NCI-H524 (cell line): ENCODE data around the gene E2F1.
"Not testable (repeated sequence)": the region's sequence is repeated elsewhere in the genome, so short reads cannot be mapped to it uniquely, and the experiment has no call there.

Source experiments
- DNase-seq, 2 experiments: peaks; one replicate each; lab custom pipeline; 2025; lab: John Stamatoyannopoulos, UW

E2F1 gene

DNA sequence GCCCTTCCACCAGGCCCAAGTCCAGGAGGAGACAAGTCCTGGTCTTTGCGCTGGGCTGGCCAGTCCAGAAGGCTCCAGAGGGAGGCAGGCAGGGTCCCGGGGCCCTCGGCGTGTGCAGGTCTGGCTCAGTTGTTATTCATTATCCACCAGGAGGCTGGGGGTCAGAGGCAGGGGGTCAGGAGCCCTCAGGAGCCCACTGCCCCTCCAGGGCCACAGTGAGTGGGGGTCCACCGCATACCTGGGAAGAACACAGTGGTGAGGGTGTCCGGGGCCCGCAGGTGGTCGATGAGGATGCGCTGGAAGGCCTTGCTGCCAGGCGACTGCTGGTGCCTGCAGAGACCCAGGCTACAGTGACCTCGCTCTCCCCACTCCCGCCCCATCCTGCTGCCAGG lies 28.5 kb downstream of the E2F1 start:
- DNase-seq = no peak

DNA sequence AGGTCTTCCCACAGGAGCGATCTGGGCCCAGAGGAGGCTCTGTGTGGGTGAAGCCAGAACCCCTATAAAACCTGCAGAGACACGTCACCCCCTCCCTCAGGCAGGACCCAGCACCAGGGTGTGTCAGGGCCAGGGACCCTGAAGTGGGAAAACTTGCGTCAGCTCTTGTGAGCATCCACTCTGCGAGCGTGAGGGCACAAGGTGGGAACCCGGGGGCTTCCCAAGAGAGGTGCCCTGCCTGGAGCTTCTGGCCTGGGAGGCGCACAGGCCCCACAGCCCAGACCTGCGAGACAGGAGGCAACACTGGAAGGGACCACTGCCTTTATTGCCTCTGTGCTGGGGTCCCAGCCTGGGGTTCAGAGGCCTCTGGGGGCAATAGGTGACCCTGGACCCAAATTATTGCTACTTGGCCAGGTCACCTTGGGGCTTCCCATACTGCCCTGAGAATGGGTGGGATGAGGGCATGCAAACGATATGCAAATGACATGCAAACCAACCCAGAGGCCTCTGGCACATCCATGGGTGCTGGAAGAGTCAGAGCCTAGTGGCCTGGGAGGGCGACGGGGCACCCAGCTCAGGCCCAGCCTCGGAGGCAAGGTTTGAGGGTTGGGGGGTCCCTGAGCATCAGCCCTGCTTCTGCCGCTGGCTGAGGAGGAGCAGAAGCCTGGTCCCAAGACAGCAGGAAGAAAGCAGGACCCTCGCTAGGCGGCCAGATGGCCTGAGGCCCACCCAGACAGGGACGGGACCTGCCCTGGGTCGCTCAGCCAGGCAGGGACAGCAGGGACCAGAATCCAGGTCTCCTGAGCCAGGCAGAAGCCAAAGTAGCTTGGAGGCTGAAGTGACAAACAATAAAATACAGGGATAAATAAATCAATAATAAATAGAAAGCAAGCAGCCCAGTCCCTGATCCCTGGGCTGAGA lies 29.1 kb downstream of the E2F1 start:
- DNase-seq = no peak

DNA sequence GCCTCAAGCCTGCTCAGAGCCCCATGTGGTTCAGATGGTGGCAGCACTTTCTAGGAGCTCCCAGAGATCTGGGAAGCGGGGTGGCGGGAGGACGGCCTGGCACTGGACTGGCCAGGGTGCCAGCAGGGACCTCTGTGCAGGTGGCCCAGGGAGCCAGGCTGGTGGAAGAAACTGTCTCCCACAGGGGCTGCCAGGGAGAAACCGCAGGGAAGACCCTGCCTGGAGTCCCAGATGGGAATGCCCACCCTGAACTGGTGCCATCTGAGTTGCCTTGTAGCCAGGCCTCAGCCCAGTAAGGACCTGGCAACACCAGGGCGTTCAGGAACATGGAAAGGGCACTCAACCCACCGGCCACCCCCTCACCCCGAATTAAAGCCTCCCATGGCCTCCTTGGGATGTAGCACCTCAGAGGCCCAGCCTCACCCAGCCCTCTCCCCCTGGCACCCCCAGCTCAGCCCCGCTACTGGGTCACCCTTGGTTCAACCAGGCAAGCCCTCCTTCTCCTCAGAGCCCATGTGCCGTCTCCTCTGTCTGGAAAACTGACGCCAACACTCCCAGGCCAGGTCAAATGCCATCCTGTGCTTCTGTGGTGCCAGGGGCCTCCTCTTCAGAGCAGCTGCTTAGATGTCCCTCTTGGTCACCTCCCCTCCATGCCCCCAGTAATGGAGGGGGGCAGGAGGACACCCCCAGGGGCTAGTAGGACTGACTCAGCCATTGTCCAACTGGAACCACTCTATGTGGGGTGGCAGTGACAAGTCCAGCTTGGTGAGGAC lies 30.0 kb downstream of the E2F1 start:
- DNase-seq = no peak

DNA sequence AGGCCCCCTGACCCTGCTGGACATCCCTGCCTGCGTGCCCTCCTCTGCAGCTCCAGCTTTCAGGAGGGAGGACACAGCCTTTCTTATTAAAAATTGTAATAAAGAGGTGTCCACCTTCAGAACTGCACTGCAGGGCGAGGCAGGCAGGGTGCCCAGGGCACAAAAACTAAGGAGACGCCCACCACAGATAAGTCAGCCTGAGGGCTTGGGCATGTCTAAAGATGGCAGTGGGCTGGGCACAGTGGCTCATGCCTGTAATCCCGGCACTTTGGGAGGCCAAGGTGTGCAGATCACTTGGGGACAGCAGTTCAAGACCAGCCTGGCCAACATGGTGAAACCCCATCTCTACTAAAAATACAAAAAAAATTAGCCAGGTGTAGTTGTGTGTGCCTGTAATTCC lies 31.0 kb downstream of the E2F1 start:
- DNase-seq = no peak

DNA sequence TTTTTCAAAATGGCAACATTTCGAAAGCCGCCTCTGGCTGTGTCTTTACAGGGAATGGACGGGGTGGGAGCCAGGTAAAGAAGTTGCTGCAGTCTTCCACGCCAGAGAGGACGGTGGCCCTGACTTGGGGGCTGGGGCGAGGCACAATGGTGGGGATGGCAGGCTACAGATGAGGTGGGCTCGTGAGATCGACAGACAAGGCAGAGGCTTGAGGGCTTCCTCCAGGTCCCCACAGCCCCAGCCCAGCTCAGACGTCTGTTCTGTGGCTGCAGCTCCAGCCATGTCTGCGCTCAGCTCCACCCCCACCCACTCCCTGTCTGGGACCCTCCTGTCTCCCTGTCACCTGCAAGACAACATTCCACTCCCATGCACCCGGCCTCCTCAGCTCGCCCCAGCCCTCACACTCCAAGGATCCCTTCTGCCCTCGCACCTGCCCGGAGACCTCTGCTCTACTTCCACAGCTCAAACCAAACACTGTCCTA lies 31.5 kb downstream of the E2F1 start:
- no peak for DNase-seq

- DNase-seq = no peak
These were observed 32.1 kb downstream of the E2F1 start for GRCh38 chr20:33653900-33654596.

DNA sequence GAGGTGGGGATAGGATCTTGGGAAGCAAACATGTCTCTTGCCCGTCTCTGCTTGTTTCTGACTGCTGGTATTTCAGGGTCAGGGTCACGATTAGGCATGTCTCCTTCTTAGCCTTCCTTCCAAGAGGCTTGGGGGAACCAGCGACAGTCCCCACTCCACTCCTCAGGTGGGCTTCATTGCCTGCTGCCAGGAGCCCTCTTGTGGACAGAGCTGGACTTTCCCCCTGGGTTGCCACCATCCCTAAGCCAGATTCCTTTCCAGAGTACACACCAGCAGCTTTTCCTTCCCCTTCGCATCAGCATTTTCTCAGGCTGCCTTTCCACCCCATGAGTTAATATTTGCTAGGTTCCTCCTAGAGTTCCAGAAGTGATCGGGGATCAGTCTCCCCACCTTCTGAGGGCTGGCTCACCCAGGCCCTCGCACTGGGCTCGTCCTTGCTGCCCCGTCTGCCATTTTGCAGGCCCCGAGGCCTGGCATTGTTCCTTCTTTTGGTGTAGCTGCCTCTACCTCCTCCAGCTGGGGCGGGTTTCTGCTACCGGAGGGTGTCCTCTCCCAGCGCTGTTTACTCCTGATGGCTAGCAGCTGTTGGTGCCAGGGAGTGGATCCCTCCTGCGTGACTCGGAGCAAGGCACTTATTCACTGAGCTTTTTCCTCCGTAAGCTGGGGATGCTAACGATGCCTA lies 32.8 kb downstream of the E2F1 start:
- peak; percentile 85 to 90 for DNase-seq

- DNase-seq = no peak
These were observed 34.6 kb downstream of the E2F1 start for GRCh38 chr20:33651562-33652048.

- peak; percentile 97 to 99 for DNase-seq
These were observed 35.2 kb downstream of the E2F1 start for GRCh38 chr20:33650753-33651561.

- DNase-seq = peak; percentile 36 to 66
These were observed 36.0 kb downstream of the E2F1 start for GRCh38 chr20:33650111-33650752.

DNA sequence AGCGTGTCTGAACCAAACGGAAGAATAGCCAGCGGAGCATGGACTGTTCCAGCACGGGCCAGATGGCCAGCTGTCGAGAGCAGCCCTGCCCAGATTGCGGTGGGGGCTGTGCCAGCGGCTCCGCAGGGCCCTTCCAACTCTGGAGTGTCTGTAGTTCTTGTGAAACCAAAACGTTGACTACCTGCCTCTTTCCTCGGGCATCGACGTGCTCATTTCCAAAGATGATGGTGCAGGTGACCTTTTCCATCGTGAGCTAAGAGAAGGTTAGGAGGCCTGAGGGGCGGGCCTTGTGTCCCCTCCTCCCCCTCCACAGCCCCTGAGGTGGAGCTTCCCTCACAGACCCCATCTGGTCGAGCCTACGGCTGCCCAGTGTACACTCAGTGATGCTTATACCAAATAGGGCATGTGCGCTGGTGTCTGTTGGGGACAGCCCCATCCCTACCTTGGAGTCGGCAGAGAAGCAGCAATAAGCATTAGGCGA lies 36.9 kb downstream of the E2F1 start:
- peak; percentile 98 for DNase-seq

GRCh38 chr20:33648396-33649004 lies 37.7 kb downstream of the E2F1 start:
- peak; percentile 14 to 88 for DNase-seq

- peak in 1 of 2 experiments; percentile 59 for DNase-seq
These were observed 38.4 kb downstream of the E2F1 start for GRCh38 chr20:33647603-33648395.

DNA sequence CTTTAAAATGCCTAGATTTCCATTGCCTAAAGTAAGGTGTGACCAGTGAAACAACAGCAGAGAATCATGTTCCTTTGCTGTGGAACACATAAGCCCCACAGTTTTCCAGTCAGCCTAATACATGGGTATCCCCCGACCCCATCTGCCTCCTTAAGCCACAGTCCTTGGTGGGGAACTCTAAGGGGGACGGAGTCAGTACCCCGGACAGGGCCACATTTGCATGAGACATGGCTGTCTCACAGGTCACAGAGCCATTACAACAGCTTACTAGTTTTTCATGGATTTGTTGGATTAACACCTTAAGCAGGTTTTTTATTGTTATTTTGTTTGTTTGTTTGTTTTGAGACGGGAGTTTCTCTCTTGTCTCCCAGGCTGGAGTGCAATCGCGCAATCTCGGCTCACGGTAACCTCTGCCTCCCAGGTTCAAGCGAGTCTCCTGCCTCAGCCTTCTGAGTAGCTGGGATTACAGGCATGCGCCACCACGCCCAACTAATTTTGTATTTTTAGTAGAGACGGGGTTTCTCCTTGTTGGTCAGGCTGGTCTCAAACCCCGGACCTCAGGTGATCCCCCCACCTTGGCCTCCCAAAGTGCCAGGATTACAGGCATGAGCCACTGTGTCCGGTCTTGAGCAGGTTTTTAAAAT lies 39.1 kb downstream of the E2F1 start:
- not testable (repeated sequence) for DNase-seq

GRCh38 chr20:33646191-33646590 lies 40.0 kb downstream of the E2F1 start:
- no peak for DNase-seq

DNA sequence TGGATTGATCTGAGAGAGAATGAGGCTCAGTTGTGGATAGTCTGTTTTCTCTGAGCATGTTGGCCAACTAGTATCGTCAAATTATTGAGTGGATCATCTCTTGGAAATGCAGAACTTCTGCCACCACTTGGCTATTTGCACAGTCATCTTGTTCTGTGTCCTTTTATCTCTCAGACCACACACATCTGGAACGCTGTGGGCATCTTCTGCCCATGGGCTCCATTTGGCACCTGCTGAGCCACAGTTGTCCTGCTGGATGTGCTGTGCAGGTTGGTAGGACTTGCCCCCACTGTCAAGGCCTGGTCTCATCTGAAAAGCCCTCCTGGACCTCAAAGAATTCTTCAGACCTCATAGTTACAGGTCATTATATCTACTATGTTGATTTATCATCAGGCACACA lies 40.8 kb downstream of the E2F1 start:
- DNase-seq = no peak

DNA sequence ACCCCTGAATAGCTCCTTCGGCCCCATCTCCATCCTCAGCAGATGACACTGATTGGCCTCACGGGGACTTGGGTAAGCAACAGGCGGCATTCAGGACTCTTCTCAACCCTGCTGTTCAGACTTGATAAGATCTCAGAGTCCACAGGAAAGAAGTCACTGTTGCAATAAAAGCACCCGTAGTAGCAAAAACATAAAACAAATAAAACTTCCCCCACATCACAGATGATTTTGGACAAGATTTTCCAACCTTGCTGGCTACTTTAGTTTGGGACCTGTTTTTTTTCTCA lies 41.2 kb downstream of the E2F1 start:
- no peak for DNase-seq

DNA sequence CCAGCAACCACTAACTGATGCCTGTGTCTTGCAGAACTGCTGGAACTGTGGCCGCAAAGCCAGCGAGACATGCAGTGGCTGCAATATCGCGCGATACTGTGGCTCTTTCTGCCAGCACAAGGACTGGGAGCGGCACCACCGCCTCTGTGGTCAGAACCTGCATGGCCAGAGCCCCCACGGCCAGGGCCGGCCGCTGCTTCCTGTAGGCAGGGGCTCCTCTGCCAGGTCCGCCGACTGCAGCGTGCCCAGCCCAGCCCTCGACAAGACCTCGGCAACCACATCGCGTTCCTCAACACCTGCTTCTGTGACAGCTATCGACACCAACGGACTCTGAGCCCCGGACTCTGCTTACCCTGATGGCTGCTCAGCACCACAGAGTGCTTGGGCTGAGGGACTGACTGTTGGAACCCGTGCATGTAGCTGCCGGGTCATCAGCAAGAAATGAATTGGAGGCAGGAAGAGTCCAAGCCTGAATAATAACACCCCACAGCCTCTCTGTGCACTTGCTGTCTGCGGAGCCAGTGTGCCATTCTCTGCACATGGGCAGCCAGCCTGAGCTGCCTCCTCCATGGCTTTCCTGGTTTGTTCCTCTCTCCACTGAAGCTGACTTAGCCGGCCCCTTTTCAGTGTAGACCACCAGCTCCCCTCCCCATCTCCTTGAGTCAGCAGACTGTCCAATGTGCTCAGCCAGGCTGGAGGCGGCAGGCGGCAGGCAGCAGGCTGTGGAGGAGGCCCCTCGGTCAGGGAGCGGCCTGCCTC lies 41.7 kb downstream of the E2F1 start:
- no peak for DNase-seq
